HG03565 (cell line): ENCODE results near the gene CBFA2T2.
"Not testable (repeated sequence)": the region's sequence is repeated elsewhere in the genome, so short reads cannot be mapped to it uniquely, and the experiment has no call there.

Experiments
- ATAC-seq: cut with Tn5 transposase; IDR thresholded peaks from one replicate; pipeline ENCODE4 v1.9.1; 2021; ENCODE audit warnings: mild to moderate bottlenecking, moderate library complexity; ENCODE audit not compliant: unreplicated experiment

CBFA2T2 gene

DNA sequence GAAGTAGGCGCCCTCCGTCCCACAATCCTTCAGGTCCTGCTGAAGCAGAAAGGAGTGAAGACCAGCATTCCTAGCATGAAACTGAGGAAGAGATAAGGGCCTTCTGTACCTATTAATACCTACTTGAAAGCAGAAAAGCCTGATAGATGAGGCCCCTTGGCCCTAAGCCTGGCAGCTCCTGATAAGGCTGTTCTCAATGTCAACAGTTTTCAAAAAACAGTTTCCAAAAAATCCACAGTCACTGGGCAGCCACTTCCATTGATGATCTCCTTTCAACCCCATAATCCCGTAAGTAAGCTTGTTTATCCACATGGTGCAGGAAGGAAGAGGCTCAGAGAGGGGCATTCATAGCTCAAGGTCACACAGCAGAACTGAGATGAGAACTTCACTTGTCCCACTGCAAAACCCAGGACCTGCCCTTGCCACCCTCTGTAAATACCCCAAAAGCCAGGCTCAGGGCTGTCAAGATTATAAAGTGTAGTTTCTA is 199.1 kb downstream of the CBFA2T2 start:
- no peak for ATAC-seq

DNA sequence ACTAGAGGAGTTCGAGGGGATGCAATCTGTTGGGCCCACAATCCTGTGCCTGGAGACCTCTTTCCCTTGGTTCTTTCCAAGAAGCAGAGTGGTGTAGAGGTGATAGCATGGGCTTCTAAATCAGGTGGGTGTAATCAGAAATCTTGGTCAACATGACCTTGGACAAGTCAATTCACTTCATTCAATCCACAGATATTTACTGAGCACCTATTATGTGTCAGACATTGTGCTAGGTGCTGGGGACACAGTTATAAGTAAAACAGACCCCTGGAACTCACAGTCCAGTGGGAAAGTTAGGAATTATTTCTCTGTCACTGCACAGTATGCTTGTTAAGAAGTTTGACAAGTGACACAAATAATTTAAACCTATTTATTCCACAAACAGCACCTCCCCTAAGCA is 199.6 kb downstream of the CBFA2T2 start:
- no peak for ATAC-seq

DNA sequence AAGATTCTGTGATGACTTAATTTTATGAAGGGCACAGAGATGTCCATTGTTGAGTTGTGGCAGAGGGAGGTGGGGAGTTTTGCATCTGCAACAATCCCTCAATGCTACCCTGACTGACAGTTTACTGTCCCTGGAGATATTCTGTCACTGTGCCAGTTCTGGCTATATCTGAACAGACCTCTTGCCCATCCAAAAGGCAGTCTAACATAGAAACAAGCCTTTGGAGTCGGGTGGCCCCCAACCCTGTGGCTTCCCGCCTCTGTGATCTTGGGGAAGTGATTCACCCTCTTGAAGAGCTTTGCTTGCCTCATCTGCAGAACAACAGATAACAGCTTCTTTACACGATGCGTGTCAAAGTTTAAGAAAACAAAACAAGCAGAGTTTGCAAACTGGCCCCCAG is 200.1 kb downstream of the CBFA2T2 start:
- ATAC-seq: no peak

DNA sequence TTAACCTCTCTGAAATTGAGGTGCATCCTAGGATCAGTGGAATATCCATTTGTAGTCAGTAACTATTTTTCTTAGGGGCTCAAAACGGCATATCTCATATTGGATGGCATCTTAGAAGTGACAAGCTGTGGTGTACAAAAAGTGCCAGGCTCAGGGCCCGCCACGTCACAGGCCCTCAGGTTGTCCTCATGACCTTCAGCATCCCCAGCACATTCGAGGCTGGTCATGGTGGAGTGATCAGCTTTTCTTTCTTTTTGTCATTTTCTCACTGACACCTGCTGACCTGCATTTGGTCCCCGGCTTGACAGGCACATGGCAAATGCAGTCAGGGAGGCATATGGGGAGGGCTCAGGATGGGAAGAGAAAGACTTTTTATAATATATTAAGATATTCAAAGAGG is 203.4 kb downstream of the CBFA2T2 start:
- ATAC-seq: no peak

DNA sequence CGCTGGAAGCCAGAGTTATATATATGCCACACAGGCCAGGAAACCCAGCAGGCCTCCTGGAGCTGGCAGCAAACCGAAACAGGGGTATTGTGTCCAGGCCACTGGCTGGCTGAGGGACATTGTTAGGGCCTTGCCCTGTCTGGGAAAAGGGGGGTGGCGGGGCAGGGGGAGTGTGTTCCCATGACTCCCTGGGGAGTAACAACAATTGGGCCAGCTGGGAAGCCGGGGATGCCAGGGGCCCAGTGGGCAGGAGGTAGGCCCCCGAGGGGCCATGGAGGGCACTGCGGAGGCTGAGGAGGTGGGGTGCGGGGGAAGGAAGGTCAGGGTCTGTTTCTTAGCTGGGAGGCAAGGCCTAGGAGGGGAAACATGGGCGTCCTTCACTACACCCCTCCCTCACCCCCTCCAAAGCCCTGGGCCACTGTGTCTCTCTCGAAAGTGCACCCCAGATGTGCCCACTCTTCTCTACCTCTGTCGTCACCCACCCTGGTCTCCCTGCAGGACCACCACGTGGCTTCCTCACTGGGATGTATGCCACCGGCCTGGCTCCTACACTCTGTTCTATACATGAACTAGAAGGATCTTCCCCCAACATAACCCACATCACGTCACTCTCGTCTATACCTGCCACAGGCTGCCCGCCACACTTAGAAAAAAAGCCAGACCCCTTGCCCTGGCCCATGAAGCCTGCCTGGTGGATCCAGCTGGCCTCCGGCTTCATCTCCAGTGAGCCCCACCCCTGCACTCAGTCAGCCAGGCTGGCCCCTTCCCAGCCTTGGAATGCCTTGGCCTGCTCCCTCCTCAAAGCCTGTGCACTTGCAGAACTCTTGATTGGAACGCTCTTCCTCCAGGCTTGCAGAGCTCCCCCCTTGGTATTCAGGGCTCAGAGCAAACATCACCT is 204.1 kb downstream of the CBFA2T2 start:
- ATAC-seq: no peak

DNA sequence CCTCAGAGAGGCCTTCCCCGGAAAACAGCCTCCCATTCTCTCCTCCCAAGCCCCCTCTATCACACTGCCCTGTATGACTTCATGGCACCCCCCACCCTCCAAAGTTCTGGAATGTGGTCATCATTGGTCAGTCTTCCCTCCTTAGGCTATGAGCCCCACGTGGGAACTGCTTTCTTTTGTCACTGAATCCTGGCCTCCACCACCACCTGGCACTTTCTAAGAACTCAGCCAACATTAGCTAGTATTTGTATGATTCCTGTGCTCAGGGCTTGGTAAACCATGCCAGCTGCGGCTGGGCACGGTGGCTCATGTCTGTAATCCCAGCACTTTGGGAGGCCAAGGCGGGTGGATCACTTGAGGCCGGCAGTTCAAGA is 204.7 kb downstream of the CBFA2T2 start:
- no peak for ATAC-seq

DNA sequence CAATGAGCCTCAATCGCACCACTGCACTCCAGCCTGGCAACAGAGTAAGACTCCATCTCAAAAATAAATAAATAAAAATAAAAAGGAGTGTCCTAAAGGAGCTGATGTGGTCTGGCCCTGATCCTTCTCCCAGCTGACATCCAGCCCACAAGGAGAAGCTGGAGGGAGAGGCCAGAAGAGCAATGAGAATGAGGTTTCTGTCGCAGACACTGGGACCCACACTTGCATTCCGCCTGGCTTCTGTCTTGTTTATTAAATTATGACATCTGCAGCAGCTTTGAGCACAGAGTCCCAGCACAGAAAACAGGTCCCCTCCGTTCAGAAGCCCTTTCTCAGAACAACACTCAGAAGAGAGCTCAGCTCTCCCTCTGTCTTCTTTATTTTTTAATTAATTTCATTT is 206.6 kb downstream of the CBFA2T2 start:
- no peak for ATAC-seq

DNA sequence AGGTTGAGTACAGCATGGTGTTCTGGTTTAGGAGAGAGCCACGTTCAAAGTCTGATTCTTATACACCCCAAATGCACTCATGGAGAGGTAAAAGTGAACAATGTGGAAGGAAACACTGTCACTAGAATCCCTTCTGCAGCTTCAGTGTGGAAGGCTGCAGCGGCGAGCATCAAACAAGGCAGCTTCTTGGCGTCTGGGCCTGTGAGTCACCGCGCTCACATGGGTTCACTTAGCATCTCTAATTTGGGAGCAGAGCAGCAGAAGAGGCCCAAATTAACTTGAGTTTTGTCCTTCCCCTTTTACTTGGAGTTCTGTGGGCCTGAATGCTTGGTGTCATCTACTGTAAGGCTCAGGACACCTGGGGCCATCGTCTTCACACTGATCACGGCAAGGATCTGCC is 207.2 kb downstream of the CBFA2T2 start:
- ATAC-seq: no peak

DNA sequence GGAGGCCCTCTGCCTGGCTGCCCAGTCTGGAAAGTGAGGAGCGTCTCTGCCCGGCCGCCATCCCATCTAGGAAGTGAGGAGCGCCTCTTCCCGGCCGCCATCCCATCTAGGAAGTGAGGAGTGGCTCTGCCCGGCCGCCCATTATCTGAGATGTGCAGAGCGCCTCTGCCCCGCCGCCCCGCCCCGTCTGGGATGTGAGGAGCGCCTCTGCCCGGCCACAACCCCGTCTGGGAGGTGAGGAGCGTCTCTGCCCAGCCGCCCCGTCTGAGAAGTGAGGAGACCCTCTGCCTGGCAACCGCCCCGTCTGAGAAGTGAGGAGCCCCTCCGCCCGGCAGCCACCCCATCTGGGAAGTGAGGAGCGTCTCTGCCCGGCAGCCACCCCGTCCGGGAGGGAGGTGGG is 209.1 kb downstream of the CBFA2T2 start:
- ATAC-seq: not testable (repeated sequence)
